Kidney epithelial cell (primary cell): ENCODE data around the gene MIAT. TPM values are rescaled to one million over a fixed set of nuclear protein-coding genes. Genes with fewer than 3 reads are reported as not detected.

Experiments used
- DNase-seq: peaks from one replicate; pipeline ENCODE4 v3.0.0-alpha.2; 2010; ENCODE audit warnings: low read depth
- H3K27me3 ChIP-seq: 2 replicates; pipeline ENCODE4 v1.6.0; 2011; ENCODE audit warnings: low read length; ENCODE audit not compliant: control insufficient read depth, insufficient read depth
- H3K36me3 ChIP-seq: 2 replicates; pipeline ENCODE4 v1.5.1; 2011; ENCODE audit warnings: low read length; ENCODE audit not compliant: control insufficient read depth, insufficient read depth
- H3K4me3 ChIP-seq: 2 replicates; pipeline ENCODE4 v1.5.1; 2011; ENCODE audit warnings: low read depth, mild to moderate bottlenecking, control low read depth, low read length
- CTCF ChIP-seq: IDR thresholded peaks from 2 replicates; pipeline ENCODE4 v1.5.1; 2011; ENCODE audit warnings: mild to moderate bottlenecking, moderate library complexity, low read length, control low read depth, inconsistent platforms; ENCODE audit not compliant: insufficient read depth, poor library complexity, severe bottlenecking
- total RNA-seq: library from RNA; depleted of rRNA; stranded (reverse); fragments of >200 nt; gene quantifications from 2 replicates; pipeline ENCODE4 v1.2.3, GENCODE V29; 2015

MIAT gene
- total RNA-seq, 1 donor from 2014 or later: 0.50 TPM

DNA sequence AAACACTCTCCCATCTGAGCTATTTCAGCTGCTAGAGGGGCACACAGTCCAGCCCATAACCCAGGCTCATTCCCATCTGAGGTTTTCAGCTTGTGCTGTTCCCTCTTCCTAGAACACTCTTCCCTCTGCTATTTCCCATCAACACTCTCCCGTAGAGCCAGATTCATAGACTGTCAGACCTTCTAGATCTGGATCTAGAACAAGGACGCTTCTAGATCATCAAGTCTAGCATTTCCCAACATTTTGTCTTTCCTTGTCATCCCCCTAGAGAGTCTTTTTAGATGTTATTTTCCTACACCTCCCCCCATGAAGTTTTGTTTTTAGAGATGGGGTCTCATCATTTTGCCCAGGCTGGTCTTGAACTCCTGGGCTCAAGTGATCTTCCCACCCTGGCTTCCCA is 22.3 kb upstream of the MIAT start:
- H3K4me3 ChIP-seq: no peak overlapping the region
- no peak for DNase-seq
- no peak for TF ChIP-seq CTCF
- no peaks in the 10 kb centered on the region for H3K36me3 ChIP-seq
- H3K27me3 ChIP-seq: no peaks in the 10 kb centered on the region

- no peak for DNase-seq
- H3K4me3 ChIP-seq: no peak overlapping the region
- H3K36me3 ChIP-seq: no peaks in the 10 kb centered on the region
- no peak for TF ChIP-seq CTCF
- H3K27me3 ChIP-seq: no peaks in the 10 kb centered on the region
Observed at GRCh38 chr22:26636296-26636695, 21.1 kb upstream of the MIAT start.

- peaks cover 12% of the 10 kb centered on the region for H3K27me3 ChIP-seq
- no peak for DNase-seq
- TF ChIP-seq CTCF: no peak
- no peaks in the 10 kb centered on the region for H3K36me3 ChIP-seq
- no peak overlapping the region for H3K4me3 ChIP-seq
Observed at GRCh38 chr22:26642465-26643417, 14.6 kb upstream of the MIAT start.

- H3K4me3 ChIP-seq: no peak overlapping the region
- no peak for TF ChIP-seq CTCF
- DNase-seq: no peak
- no peaks in the 10 kb centered on the region for H3K36me3 ChIP-seq
- H3K27me3 ChIP-seq: peaks cover 18% of the 10 kb centered on the region
Observed at GRCh38 chr22:26643418-26644100, 13.8 kb upstream of the MIAT start.

GRCh38 chr22:26646158-26646557 is 11.2 kb upstream of the MIAT start:
- DNase-seq: no peak
- TF ChIP-seq CTCF: no peak
- H3K27me3 ChIP-seq: peaks cover 23% of the 10 kb centered on the region

More at GRCh38 chr22:26646158-26646557, 11.2 kb upstream of the MIAT start:
- Histone ChIP-seq H3K4me3 (no peak overlapping the region), H3K36me3 (no peaks in the 10 kb centered on the region)
